Esophagus squamous epithelium (tissue), 4 donors: Measurements from ENCODE around the gene EVA1B.

Experiments used
- CTCF ChIP-seq, 6 experiments: fragments of 450-650 bp in 4 of 6; fragments of 200-600 bp in 2 of 6; sonication (generic) in 2 of 6; IDR thresholded peaks; one replicate each; pipeline ENCODE4 v1.5.1; 2016 to 2019; ENCODE audit warnings: antibody characterized with exemption in 6 of 6, mild to moderate bottlenecking in 4 of 6, moderate library complexity in 4 of 6
- POLR2A ChIP-seq, 4 donors: fragments of 450-650 bp; IDR thresholded peaks; one replicate each; pipeline ENCODE4 v1.6.1; 2017; ENCODE audit warnings: antibody characterized with exemption in 4 of 4, mild to moderate bottlenecking in 4 of 4, moderate library complexity in 3 of 4

GRCh38 chr1:36279789-36280296 is 43.6 kb downstream of the EVA1B start:
- TF ChIP-seq CTCF (IDR thresholded peaks at IDR 0.05) (no peak), POLR2A (IDR thresholded peaks at IDR 0.05) (no peak)
